ENCODE measurements around the gene HIGD1C. TPM values are rescaled to one million over a fixed set of nuclear protein-coding genes. Genes with fewer than 3 reads are reported as not detected.

HIGD1C gene
- total and polyA plus RNA-seq, 4 donors = not detected

DNA sequence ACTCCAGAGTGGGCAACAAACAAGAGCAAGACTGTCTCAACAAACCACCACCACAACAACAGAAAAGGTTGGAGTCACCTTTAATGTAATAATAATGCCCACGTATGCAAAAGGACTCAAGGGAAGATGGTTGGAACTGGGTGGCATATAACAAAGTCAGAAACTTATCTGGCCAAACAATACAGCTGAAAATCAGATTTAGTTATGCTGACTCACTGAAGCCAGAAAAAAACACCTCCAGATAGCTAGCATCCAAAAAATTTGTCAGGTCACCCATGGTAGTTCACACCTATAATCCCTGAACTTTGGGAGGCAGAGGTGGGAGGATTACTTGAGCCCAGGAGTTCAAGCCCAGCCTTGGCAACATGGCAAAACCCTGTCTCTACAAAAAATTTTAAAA, 49.5 kb downstream of the HIGD1C start:
- WGBS = 97% methylated on average over 1 of the region's 1 CpG
- Histone ChIP-seq H3K27me3 (ENCODE audit: control insufficient read depth in 4 of 4, insufficient read depth in 4 of 4, low read length in 3 of 4) (no peaks in the 10 kb centered on the region), H3K9me3 (ENCODE audit: control insufficient read depth in 4 of 4, low read length in 3 of 4) (no peaks in the 10 kb centered on the region), H3K4me1 (ENCODE audit: control insufficient read depth in 4 of 4, insufficient read depth in 4 of 4, low read length in 3 of 4) (no peaks in the 10 kb centered on the region), H3K9ac (ENCODE audit: low read depth in 1 of 2, low read length in 2 of 2) (no peak overlapping the region), H3K27ac (ENCODE audit: low read depth in 1 of 2, low read length in 2 of 2) (no peak overlapping the region), H3K36me3 (ENCODE audit: control insufficient read depth in 4 of 4, insufficient read depth in 3 of 4, low read depth in 1 of 4, low read length in 3 of 4) (peaks cover 5 to 38% (median 28%) of the 10 kb centered on the region in 4 donors), H3K4me3 (ENCODE audit: low read depth in 1 of 3, low read length in 3 of 3) (no peak overlapping the region)
- no peak for DNase-seq (ENCODE audit: low spot score)
- TF ChIP-seq SP1 (IDR thresholded peaks at IDR 0.05) (no peak), HNF4A (conservative IDR thresholded peaks at IDR 0.05) (no peak), FOXA1 (IDR thresholded peaks at IDR 0.05) (no peak), EGR1 (IDR thresholded peaks at IDR 0.05; ENCODE audit: low read depth in 2 of 2) (no peak), FOXA2 (IDR thresholded peaks at IDR 0.05) (no peak), HNF4G (IDR thresholded peaks at IDR 0.05) (no peak), NR2F2 (IDR thresholded peaks at IDR 0.05) (no peak), GABPA (IDR thresholded peaks at IDR 0.05 in 1 of 2, conservative IDR thresholded peaks at IDR 0.05 in 1 of 2) (no peak), TAF1 (conservative IDR thresholded peaks at IDR 0.05) (no peak), YY1 (IDR thresholded peaks at IDR 0.05) (no peak), RXRA (IDR thresholded peaks at IDR 0.05) (no peak)
- TF ChIP-seq, protein P1, sequence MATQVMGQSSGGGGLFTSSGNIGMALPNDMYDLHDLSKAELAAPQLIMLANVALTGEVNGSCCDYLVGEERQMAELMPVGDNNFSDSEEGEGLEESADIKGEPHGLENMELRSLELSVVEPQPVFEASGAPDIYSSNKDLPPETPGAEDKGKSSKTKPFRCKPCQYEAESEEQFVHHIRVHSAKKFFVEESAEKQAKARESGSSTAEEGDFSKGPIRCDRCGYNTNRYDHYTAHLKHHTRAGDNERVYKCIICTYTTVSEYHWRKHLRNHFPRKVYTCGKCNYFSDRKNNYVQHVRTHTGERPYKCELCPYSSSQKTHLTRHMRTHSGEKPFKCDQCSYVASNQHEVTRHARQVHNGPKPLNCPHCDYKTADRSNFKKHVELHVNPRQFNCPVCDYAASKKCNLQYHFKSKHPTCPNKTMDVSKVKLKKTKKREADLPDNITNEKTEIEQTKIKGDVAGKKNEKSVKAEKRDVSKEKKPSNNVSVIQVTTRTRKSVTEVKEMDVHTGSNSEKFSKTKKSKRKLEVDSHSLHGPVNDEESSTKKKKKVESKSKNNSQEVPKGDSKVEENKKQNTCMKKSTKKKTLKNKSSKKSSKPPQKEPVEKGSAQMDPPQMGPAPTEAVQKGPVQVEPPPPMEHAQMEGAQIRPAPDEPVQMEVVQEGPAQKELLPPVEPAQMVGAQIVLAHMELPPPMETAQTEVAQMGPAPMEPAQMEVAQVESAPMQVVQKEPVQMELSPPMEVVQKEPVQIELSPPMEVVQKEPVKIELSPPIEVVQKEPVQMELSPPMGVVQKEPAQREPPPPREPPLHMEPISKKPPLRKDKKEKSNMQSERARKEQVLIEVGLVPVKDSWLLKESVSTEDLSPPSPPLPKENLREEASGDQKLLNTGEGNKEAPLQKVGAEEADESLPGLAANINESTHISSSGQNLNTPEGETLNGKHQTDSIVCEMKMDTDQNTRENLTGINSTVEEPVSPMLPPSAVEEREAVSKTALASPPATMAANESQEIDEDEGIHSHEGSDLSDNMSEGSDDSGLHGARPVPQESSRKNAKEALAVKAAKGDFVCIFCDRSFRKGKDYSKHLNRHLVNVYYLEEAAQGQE (IDR thresholded peaks at IDR 0.05) = no peak
- TF ChIP-seq, protein P2, sequence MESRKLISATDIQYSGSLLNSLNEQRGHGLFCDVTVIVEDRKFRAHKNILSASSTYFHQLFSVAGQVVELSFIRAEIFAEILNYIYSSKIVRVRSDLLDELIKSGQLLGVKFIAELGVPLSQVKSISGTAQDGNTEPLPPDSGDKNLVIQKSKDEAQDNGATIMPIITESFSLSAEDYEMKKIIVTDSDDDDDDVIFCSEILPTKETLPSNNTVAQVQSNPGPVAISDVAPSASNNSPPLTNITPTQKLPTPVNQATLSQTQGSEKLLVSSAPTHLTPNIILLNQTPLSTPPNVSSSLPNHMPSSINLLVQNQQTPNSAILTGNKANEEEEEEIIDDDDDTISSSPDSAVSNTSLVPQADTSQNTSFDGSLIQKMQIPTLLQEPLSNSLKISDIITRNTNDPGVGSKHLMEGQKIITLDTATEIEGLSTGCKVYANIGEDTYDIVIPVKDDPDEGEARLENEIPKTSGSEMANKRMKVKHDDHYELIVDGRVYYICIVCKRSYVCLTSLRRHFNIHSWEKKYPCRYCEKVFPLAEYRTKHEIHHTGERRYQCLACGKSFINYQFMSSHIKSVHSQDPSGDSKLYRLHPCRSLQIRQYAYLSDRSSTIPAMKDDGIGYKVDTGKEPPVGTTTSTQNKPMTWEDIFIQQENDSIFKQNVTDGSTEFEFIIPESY (IDR thresholded peaks at IDR 0.05) = no peak
- TF ChIP-seq, protein P3, sequence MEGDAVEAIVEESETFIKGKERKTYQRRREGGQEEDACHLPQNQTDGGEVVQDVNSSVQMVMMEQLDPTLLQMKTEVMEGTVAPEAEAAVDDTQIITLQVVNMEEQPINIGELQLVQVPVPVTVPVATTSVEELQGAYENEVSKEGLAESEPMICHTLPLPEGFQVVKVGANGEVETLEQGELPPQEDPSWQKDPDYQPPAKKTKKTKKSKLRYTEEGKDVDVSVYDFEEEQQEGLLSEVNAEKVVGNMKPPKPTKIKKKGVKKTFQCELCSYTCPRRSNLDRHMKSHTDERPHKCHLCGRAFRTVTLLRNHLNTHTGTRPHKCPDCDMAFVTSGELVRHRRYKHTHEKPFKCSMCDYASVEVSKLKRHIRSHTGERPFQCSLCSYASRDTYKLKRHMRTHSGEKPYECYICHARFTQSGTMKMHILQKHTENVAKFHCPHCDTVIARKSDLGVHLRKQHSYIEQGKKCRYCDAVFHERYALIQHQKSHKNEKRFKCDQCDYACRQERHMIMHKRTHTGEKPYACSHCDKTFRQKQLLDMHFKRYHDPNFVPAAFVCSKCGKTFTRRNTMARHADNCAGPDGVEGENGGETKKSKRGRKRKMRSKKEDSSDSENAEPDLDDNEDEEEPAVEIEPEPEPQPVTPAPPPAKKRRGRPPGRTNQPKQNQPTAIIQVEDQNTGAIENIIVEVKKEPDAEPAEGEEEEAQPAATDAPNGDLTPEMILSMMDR (IDR thresholded peaks at IDR 0.05; ENCODE audit: low read depth, low read length, missing input control) = no peak
- TF ChIP-seq, protein P4, sequence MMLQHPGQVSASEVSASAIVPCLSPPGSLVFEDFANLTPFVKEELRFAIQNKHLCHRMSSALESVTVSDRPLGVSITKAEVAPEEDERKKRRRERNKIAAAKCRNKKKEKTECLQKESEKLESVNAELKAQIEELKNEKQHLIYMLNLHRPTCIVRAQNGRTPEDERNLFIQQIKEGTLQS (IDR thresholded peaks at IDR 0.05) = no peak

DNA sequence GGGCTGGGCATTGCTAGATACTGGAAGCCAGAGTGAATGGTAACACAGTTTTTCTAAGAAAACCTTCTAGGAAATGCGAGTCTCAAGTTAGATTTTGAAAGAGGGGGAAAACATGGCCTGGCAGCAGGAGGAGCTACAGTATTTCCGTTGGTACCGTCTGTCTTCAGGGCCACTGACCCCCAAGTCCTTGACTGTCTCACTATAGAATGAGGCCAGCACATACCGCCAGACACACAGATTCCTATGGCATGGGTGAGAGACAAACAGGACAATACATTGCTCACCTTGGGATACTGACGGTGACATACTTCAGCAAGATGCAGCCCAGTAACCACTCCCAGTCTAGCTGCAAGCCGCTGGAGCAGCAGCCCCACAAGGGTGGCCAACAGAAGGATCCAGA, 52.2 kb downstream of the HIGD1C start:
- Histone ChIP-seq H3K27ac (ENCODE audit: low read depth in 1 of 2, low read length in 2 of 2) (no peak overlapping the region), H3K9ac (ENCODE audit: low read depth in 1 of 2, low read length in 2 of 2) (no peak overlapping the region), H3K36me3 (ENCODE audit: control insufficient read depth in 4 of 4, insufficient read depth in 3 of 4, low read depth in 1 of 4, low read length in 3 of 4) (peaks cover 5 to 28% (median 24%) of the 10 kb centered on the region in 4 donors), H3K9me3 (ENCODE audit: control insufficient read depth in 4 of 4, low read length in 3 of 4) (no peaks in the 10 kb centered on the region), H3K27me3 (ENCODE audit: control insufficient read depth in 4 of 4, insufficient read depth in 4 of 4, low read length in 3 of 4) (no peaks in the 10 kb centered on the region), H3K4me1 (ENCODE audit: control insufficient read depth in 4 of 4, insufficient read depth in 4 of 4, low read length in 3 of 4) (peaks cover 0 to 3% (median 1%) of the 10 kb centered on the region in 4 donors), H3K4me3 (ENCODE audit: low read depth in 1 of 3, low read length in 3 of 3) (no peak overlapping the region)
- no peak for DNase-seq (ENCODE audit: low spot score)
- 81% methylated on average over 6 of the region's 6 CpGs for WGBS
- TF ChIP-seq RAD21 (IDR thresholded peaks at IDR 0.05) (peak in 1 of 2 donors; percentile 18), YY1 (IDR thresholded peaks at IDR 0.05) (no peak), RXRA (IDR thresholded peaks at IDR 0.05) (peak in 1 of 2 donors; percentile 28)
